NCI-H748 treated with DMSO at 0.1 percent for 48 hours (cell line): ENCODE measurements around the gene YPEL5.
"Not testable (repeated sequence)": the region's sequence is repeated elsewhere in the genome, so short reads cannot be mapped to it uniquely, and the experiment has no call there.

Source experiments
- DNase-seq: peaks from one replicate; lab custom pipeline; 2025; lab: John Stamatoyannopoulos, UW

The YPEL5 gene

DNA sequence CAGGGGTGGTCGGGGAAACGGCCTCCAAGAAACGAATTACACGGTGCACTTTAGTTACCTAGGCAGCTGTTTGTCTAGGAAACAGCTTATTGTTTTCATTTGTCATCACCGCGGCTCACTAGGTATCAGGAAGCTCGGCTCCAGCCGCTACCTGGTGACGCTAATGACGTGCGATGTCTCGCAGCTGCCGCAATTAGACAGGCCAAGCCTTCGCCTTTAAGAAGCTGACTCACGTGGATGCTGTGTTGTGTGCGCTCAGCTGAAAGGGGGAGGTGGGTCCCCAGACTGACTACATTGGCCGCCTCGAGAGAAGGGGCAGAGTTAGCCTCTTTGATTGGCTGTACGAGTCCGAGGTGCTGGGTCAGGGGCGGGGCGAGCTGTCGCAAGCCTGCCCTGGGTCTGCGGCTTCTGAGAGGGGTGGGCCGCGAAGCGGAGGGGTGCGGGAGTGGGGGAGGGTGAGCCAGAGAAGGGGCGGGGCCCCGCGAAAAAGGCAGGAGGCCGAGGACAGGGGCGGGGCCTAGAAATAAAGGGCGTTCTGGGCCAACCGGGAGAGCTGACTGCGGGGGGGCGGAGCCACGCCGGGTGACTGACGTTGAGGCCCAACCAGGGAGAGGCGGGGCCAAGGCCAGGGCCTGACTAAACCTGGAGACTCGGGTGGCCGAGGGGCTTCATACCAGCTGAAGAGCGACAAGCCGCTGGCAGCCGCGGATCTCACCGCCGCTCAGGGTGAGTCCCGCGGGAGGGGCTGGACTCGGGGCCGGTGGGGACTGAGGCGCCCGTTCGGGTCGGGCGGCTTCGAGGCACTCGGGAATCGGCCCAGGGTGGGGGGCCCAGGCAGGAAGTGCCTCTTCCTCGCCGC, at the start of gene YPEL5:
TSS of gene YPEL5 (plus strand) at position 671 of the 859 bp plus-strand sequence. CDS start 9,645 bp downstream, outside the sequence.
- peak; percentile 98 for DNase-seq

DNA sequence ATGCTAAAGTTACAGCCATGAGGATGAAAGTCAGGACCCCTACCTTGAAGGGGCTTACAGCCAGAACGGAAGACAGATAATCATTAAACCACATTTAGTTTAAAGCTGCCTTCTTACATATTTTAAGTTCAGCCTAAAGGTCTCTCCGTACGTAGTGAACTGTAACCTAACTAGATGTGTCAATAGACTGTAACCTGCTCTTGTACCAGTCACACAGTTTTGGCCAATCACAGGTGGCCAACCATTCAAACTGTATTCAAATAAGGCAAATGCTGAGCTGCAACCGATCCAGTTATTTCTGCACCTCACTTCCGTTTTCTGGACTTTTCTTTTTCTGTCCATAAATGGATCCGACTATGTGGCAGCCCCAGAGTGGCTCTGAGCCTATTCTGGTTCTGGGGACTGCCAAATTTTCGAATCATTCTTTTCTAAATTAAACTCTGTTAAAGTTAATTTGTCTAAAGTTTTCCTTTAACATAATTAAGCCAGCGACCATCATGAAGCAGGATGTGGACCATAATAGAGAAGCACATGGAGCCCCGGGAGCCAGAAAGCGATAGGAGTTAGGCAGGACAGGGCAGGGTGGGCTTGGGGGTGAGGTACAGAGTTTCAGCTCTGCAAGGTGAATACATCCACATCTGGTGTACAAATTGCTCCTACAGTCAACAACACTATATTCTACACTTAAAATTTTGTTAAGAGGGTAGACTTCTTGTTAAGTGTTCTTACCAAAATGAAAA, 48.4 kb upstream of the YPEL5 start:
- DNase-seq = no peak

DNA sequence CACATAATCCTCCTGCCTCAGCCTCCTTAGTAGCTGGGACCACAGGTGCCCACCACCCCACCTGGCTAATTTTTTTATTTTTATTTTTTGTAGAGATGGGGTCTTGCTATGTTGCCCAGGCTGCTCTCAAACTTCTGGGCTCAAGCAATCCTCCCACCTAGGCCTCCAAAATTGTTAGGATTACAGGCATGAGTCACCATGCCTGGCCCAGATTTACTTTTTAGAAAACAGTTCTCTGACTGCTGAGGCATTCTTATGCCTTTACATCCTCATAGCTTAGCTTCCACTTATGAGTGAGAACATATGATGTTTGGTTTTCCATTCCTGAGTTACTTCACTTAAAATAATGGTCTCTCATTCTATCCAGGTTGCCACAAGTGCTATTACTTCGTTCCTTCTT, 47.4 kb upstream of the YPEL5 start:
- DNase-seq = not testable (repeated sequence)

DNA sequence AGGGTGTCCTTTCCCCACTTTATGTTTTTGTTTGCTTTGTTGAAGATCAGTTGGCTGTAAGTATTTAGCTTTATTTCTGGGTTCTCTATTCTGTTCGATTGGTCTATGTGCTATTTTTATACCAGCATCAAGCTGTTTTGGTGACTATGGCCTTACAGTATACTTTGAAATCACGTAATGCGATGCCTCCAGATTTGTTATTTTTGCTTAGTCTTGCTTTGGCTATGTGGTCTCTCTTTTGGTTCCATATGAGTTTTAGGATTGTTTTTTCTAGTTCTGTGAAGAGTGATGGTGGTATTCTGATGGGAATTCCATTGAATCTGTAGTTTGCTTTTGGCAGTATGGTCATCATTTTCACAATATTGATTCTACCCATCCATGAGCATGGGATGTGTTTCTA, 46.1 kb upstream of the YPEL5 start:
- DNase-seq = not testable (repeated sequence)

DNA sequence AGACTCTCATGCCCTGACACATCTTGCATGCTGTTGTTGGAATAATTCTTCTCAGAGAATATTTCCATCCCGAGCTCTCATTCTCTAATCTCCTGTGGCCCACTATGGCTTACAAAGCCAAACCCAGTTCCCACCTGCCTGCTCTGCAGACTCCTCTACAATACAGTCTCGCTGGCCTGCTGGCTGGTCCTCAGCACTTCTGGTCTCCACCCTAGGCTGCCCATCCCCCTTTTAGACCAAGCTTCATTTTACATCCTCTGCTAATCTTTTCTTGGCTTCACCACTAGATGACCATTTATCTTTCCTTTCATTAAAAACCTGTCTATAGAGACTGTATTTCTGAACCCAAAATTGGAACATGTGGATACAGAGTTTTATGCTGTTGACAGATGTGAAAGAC, 42.5 kb upstream of the YPEL5 start:
- DNase-seq = no peak

DNA sequence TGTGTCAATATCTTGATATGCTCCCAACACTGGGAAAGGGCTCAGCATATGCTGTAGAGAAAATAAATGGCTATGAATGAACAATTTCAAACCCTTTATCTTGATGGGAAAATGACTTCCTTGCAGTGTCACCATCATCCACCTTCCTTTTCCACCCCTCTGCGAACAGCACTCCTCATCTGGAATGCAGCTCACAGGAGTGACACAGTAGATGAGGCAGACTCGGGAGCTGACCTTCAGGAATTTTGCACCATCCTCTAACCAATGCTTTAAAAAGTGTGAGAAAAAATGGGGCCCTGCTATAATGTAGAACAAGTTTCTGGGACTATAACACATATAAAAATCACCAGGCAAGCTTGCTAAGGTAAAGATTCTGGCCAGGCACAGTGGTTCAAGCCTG, 41.3 kb upstream of the YPEL5 start:
- no peak for DNase-seq

DNA sequence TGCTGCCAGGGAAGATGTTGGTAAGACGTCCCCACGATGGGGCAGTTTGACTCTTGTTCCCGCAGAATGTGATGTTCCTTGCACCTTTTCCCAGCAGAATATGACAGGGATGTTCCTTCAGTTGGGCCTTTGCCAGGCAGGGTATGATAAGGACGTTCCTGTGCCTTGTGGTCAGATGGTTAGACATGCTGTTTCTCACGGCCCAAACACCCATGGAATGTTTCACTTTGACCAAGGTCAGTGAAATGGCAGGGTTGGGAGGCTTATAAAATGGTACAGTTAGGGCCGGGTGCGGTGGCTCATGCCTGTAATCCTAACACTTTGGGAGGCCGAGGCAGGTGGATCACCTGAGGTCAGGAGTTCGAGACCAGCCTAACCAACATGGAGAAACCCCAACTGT, 40.3 kb upstream of the YPEL5 start:
- no peak for DNase-seq

DNA sequence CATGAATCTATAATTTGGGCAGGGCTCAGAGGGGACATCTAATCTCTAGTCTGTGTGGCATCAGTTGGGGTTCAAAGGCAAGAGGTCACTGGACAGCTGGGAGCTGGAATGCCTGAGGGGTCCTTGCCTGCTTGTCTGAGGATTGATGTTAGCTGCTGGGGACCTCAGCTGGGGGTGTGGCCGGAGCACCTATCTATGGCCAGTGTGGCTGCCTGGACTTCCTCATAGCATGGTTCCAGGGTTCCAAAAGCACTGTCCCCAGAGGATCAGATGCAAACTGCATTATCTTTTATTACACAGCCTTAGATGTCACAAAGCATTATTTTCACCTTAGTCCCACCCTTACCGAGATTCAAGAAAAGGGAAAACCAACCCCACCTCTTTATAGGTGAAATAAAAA, 38.6 kb upstream of the YPEL5 start:
- DNase-seq = no peak

DNA sequence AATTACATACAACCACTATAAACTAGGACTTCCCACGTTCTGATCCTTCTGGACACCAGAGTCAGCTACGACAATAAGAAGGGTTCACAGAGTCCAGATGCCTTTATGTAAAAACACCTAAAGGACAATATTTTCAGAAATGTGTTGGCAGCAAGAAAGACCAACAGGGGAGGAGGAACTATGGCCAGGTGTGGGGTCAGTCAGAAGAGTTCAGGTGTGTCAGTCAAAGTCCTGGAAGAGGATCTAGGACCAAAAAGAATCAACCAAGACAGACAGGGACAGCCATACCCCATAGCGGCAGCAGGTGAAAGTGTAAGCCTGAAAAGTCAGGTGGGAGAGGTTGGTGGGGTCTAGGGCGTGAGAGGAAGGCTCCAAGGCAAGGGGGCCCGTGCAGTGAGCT, 38.0 kb upstream of the YPEL5 start:
- no peak for DNase-seq

DNA sequence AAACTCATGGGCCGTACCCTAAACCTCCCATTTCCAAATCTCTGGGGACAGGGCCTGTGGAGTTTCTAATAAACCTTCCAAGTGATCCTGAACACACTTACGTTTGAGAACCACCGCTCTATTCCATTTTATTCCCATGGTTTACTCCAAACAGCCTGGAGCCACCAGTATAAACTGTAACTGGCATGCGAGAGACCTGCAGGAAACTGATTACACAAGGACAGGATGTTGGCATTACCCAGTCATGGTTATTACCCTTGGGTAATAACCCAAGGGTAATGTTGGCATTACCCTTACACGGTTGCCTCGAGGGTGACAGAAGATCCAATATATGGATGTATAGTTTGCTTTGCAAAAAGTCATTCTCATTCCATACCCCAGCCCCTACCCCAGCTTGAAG, 37.0 kb upstream of the YPEL5 start:
- no peak for DNase-seq

DNA sequence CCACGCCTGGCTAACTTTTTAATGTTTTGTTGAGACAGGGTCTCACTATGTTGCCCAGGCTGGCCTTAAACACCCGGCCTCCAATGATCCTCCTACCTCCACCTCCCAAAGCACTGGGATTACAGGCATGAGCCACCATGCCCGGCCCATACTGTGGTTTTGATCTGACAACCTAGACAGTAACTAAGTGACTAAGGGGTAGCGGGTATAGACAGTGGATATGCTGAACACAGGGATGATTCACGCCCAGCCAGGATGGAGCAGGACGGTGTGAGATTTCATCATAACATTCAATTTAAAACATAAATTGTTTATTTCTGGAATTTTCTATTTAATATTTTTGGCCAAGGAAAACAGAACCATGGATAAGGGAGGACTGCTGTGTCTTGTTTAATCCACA, 36.0 kb upstream of the YPEL5 start:
- no peak for DNase-seq

DNA sequence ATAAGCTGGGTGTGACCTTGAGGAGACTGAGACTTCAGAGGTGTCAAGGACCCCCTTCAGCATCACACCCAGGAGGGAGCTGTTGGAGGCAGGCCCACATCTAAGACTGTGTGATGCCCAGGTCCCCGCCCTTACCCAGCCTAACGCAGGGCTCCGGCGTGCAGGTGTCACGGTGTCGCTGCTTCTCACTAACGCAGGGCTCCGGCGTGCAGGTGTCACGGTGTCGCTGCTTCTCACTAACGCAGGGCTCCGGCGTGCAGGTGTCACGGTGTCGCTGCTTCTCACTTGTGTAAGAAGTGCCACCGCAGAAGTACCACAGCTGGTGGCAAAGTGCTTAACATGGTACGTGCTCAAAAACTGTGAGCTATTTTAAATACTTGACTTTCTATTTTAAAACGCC, 35.6 kb upstream of the YPEL5 start:
- DNase-seq = not testable (repeated sequence)

DNA sequence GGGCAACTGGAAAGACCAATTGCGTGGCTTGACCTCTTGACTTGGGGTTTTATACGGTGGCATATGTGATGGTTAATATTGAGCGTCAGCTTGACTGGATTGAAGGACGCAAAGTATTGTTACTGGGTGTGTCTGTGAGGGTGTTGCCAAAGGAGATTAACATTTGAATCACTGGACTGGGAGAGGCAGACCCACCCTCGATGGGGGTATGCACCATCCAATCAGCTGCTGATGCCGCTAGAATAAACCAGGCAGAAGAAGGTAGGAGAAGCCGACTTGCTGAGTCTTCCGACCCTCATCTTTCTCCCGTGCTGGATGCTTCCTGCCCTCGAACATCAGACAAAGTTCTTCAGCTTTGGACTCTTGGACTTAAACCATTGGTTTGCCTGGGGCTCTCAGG, 34.2 kb upstream of the YPEL5 start:
- DNase-seq = no peak

DNA sequence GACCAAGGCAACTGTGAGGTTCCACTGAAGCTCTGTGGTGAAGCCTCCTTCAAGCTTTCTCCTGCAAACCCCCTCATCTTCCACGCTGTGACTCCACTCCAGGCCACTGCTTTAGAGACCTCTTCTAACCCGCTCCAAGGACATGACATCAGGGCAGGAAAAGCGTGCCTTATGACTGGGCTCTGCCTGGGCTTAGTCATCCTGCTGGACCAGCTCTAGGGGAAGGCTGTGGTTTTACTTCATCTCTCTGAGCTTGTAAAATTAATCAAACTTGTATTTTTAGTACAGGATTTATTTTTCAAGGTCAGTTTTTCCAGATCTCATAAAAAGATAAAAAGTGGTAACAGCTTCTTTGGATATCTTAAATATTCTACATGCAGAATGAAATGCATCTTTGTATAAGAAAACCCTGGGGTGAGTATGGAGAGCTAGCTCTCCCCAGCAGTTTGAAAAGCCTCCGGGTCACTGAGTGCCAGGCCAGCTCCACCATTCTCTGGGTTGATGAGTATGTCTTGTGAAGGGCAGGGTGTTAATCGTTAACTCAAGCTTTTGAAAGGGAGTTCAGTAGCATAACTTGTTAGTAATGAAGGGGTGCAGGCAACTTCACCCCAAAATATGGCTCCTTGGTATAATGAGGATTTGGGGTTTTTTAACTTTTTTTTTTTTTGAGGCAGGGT, 33.1 kb upstream of the YPEL5 start:
- DNase-seq = no peak

DNA sequence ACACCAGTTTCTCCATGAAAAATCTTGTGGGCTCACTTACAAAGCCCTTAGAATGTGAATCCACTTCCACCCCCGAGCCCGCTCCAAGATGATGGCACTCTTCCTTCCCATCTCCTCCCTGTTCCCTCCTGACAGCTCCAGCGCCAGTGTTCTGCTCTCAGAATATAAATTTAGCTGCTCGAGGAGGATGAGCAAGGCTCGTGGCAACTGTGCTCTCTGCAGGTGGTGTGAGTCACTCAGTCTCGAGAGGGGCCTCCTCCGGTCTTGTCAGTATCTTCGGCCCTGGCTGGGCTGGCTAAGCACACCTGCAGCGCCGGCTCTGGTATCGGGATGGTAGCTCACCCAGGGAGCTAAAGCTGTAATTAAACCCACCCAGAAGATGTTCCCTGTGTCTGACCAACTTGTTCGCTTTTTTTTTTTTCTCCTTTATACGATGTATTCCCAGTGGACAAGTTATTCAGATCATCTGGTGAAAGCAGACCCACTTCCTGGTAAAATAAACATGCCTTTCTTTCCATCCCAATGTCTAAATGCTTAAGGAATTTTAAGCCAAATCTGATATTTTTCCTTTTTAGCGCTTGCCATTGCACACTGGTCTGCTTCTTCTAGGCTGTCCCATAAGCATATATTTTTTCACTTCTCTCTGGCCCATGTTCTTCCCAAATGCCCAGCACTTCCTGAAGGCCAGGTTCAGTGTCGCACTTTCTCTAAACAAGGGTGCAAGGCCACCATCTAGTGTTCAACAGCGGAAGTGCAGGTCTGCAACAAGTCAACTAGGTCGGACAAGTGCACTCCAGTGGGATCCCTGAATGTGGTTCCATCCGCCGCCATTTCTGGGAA, 31.4 kb upstream of the YPEL5 start:
- peak; percentile 12 for DNase-seq

DNA sequence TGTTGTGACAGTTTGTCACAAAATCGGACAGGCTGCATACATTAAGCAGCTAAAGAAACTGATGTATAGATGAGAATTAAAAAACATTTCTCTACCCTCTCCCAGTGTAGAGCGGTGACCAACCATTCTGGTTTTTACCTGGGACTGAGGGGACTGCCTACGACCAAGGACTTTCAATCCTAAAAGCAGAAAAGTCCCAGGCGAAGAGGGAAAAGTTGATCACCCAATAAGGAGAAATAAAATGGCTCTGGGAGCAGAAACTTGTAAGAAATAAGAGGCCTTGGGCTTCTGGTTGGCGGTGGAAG, 30.9 kb upstream of the YPEL5 start:
- DNase-seq = no peak

DNA sequence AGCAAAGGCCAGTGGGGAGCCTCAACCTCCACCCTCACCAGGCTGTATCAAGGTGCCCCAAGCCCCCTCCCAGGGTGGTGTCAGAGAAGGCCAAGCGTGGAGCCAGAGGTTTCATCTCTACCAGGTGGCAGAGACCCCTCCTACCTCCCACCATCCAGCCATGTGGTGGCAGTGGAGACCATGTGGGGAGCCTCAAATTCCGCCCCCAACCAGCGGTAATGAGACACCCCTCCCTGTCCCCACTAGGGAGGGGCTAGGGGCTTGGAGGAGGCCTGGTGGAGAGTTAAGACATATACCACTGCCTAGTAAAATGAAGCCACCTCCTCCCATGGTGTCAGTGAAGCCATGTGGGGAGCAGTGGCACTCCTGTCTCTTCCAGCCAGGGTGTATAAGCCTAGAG, 24.4 kb upstream of the YPEL5 start:
- DNase-seq = no peak

DNA sequence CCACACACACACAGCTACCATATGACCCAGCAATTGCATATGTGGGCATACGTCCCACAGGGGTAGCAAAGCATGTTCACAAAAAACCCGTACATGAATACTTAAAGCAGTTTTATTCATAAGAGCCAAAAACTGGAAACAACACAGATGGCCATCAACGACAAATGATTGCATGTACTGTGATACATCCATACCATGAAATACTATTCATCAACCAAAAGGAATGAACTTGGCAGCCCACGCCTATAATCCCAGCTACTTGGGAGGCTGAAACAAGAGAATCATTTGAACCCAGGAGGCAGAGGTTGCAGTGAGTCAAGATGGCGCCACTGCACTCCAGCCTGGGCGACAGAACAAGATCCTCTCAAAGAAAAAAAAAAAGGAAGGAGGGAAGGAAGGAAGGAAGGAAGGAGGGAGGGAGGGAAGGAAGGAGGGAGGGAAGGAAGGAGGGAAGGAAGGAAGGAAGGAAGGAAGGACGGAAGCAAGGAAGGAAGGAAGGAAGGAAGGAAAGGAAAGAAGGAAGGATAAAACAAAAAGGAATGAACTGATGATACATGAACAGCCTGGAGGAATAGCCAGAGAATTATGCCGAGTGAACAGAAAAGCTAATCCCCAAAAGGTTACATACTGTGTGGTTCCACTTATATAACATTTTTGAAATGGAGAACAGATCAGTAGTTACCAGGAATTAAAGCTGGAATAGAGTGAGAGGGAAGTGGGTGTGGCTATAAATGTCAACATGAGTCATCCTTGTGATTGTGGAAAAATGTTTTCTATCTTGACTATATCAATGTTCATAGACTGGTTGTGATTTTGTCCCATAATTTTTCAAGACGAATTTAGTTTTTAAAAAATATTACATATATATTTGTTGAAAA, 19.6 kb upstream of the YPEL5 start:
- DNase-seq = no peak

DNA sequence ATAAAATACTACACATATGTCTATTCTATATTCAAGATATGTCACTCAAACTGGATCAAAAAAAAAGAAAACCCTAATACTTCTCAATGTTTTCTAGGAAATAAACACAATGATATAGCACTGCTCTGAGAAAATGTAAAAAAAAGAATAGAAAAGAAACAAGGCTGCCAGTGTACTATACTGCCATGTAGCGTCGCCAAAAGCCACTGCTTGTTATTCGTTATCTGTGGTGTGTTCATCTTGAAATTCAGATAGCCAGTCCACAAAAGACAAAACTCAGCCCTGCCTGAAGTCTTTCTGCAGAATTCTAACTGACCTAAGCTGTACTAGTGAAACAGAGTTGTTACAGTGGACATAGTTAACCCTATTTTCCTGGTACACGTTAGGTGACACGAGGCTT, 12.2 kb upstream of the YPEL5 start:
- no peak for DNase-seq

DNA sequence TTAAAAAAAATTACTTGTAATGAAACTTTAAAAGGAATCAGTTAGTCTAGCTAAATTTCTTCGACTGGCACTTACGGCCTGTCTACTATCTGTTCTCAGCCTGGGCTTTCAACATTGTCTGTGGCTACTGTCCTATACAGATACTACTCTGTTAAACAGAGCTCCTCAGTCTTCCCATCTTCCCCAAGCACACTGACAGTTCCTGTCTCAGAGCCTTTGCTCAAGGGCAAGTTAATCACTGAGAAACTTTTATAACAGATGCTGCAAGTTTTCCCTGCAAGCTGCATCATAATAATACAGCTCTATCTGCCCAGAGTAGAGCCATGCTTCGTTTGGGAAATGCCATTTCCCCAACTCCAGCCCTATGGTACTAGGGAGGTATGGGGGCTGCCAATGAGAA, 11.3 kb upstream of the YPEL5 start:
- DNase-seq = no peak

DNA sequence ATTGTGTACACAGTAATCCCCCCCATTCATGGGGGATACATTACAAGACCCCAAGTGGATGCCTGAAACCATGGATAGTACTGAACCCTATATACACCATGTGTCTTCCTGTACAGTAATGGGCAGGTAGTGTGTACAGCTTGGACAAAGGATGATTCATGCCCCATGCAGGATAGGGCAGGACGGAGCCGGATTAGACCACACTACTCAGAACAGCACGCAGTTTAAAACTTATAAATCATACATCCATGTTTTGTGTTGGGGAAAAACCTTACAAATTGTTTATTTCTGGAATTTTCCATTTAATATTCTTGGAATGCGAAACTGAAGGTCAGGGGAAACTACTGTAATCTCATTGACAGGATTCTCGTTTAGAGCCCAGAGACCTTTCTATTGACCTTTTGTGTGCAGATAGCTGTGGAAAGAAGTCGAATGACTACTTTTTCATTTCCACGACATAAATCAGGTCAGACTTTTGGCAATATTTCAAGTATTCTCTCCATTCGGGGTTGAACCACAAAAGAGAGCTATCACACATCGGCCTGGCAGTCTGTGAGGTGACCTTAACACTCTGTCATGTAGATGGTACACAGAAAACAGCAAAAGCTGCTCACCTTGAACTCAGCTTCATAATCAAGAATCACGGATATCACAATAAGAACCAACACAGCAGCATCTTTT, 9.9 kb upstream of the YPEL5 start:
- DNase-seq = no peak
